NCI-H2196 treated with DMSO at 0.1 percent for 48 hours (cell line): ENCODE measurements around the gene CHSY1.
"Not testable (repeated sequence)": the region's sequence is repeated elsewhere in the genome, so short reads cannot be mapped to it uniquely, and the experiment has no call there.

Source experiments
- DNase-seq: peaks from one replicate; lab custom pipeline; 2025; ENCODE audit not compliant: unreplicated experiment; lab: John Stamatoyannopoulos, UW

Gene CHSY1

DNA sequence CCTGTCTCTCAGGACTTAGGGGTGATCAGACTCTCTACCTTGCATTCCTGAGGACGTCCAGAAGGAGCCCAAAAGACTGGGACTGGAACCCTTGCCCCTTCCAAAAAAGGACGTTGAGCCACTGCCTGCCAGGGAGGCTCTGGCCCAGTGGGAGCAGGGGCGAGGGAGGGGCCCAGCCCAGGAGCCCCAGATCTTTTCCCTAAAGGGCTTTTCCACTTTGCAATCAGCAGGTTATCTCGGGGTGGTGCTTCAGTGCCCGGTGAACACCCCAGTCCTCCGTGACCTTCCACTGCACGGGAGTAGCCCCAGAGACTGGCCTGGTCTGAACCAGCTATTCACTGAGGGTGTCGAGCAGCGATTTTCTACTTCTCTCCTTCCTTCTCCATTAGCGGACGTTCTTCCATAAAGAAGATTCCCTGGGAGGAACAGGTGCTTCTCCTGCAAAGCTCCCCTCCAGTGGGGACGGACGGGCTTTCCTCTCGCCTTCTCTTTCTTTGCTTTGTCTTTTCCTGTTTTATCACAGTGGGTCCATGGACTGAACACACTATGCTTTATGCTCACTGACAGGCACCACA is 113.7 kb downstream of the CHSY1 start:
- DNase-seq = no peak

DNA sequence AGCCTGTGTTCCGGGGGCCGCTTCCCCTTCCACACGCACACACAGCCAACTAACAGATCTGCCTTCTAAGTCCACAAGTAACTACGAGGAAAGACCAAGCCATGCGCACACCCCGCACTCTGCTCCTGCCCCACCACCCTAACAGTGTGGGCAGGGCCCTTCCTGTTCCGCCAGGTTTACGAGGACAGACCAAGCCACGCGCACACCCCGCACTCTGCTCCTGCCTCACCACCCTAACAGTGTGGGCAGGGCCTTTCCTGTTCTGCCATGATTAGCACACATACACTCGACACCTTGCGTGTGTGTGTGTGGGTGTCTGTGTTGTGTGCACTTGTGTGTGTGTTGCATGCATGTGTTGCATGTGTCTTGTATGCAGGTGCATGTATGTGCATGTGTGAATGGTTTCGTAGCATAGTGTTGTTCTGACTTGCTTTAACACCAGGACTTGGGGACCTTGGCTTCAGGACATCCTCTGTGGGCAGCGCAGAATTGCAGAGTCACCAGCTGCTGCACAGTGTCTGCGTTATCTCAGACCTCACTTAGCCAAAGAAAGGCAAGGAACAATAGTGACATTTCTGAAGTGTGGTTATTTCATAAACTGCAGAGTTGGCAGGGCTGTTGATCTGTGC is 114.4 kb downstream of the CHSY1 start:
- DNase-seq = no peak

DNA sequence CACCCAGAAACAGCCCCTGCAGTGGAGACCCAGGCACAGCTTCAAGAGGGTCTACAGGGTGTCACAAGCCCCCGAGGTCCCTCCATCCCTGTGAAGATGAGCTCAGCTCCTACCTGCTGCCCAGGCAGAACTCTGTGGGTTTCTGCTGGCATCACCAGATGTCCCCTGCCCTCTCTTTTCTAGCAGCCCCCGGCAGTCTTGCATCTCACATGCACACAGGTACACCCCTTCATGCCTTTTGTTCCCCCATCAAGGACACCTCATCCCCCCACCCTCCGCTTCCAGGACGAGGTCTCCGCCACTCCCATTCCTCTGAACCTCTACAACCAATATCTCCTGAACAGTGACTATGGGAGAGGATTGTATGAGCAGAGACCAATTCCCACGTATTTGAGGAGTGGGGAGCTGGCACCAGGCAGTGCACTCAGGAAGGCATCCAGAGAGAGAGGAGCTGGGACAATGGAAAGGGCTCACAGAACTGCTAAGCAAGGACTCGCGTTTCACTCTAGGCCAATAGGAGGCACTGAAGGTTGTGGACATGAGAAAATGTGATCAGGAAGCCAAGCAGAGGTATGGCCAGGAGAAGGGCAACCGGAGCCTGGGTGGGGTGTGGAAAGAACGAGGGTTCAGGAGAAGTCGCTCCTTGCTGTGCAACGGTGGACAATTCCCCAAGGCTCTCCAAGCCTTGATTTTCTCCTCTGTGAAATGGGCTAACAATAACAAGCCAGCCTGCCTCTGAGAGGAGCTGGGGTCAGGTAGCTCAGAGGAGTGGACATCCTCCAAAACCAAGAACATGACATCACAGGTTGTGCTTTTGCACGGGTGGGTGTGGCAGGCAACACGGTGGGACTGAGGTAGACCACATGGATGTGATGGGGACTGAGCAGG is 115.2 kb downstream of the CHSY1 start:
- DNase-seq = no peak

DNA sequence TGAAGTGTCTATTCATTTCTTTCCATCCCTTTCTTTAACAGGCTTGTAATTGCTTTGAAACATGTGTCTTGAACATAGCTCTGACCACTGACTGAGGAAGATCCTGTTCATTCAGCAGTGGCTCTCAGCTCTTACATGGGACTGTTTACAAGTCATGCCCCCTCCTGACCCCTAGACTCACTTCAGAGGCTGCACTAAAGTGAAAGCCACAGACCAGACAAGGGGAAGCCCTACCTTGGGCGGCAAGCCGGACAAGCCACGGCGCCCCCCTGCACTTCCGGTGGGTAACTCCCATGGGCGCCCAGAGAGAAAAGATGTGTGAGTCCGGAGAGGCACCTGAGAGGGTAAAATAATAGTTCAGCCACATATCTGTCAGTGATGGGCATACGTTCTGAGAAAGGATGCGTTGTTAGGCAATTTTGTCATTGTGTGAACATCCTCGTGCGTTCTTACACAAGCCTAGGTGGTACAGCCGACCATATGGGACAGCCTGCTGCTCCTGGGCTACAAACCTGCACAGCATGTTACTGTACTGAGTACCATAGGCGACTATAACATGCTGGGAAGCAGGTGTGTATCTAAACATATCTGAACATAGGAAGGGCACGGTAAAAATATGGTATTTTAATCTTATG is 116.2 kb downstream of the CHSY1 start:
- DNase-seq = no peak

DNA sequence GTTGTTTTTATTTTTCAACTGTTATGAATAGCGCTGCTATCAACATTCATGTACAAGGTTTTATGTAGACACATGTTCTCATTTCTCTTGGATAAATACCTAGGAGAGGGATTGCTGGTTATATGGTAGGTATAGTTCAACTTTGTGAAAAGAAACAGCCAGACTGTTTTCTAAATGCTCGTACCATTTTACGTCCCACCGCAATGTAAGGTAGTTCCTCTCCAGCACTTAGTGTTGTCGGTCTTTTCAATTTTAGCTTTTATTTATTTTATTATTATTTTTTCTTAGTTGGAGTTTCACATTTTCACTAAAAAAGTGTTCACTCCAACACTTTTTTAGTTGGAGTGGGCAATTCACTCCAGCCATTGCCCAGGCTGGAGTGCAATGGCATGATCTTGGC is 117.1 kb downstream of the CHSY1 start:
- no peak for DNase-seq

DNA sequence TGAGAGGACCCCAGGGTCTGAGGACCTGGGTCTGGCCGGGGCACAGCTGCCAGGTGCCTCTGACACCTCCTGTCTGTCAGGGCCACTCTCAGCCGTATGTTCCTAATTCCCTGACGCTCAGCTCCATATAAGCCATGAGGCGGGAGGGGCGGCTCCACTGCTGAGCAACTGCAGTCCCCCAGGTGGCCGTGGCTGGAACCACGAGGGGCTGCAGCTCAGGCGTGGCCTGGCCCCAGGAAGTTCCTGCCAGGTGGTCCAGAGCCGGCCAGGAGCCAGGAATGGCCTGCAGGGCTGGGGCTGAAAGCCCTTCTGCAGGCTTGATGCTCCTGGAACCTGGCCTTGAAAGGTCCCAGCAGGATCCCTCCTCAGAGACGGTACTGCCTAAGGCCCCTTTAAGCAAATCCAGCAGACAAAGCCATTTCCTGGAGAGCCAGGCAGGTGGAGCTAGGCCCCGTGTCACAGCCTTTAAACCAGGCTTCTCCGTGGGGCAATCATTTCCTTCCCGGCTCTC is 118.0 kb downstream of the CHSY1 start:
- DNase-seq = peak; percentile 42

DNA sequence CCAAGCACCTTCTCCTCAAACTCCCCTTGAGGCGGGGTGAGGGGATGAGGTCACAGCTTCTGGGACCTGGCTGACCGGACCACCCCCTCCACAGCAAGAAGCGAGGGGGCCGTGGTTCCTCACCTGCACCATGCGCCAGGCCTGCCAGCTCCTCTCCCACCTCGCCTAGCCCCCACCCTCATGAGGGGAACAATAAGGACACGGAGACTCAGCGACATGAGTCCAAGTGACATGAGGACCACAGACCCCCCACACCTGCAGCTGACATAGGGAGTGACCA is 118.7 kb downstream of the CHSY1 start:
- DNase-seq = no peak

DNA sequence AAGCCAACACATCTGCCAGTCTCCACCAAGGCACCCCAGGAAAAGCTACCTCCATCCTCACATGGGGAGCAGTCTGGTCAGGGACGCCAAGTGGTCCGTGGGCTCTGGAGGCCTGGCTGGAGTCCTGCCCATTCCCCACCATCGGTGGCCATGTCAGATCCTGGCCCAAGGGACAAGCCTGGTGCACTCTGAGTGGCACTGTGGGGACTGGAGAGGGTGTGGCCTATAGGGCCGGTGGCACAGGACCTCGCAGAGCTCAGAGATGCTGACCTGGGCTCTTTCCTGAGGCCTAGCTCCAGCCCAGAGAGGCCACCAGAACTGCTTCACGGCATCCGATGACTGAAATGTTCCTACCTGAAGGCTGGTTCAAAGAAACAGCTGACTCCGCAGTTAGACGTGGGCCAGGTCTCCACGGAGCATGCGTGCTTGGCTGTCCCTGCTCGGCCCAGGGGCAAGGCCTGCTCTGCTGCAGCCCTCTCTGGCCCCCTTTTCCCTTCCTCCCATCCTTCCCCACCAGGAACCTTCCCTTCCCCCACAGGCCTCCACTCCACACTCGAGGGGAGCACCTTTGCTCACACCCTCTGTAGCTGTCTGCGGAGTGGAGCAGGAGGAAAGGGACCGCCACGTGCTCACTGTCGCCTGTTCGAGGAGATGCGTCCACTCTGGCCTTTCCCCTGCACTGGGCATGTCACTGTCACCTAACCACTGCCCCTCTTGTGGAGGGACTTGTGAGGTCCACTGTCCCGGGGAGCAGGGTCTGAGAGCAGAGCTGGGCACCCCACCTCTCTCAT is 119.3 kb downstream of the CHSY1 start:
- DNase-seq = no peak

DNA sequence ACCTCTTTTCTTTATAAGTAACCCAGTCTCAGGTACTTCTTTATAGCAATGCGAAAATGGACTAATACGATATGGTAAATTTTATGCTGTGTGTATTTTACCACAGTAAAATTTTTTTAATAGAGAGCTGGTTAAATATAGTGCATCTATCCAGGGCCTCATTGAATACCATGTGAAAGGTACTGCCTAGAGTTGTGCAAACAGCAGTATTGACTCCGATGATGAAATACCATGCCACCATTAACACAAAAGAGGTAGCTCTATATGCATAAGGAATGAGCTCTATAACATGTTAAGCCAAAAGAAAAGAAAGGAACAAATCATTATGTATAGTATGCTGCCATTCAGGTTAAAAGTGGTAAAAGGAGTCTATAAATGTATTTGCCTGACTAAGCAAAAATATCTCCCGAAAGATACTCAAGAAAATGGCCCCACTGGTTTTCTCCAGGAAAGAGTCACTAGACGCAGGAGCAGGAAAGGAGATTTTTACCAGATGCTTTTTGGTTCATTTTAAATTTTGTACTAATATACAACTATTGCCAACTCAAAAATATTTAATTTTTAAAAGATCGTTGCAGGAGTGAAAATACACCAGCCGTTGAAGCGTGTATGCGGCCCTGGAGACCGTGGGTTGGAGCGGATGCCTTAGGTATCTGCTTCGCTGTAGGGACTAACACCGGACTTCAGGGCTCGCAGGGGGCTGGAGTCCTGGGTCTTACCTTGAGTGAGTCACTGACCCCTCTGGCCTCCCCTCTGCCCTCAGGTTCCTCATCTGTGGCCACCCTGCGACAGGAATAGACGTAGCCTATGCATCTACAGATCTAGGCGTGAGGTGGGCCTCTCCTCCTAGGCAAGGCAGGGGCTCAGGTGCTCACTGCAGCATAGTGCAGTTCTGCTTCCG is 120.1 kb downstream of the CHSY1 start:
- DNase-seq = no peak

DNA sequence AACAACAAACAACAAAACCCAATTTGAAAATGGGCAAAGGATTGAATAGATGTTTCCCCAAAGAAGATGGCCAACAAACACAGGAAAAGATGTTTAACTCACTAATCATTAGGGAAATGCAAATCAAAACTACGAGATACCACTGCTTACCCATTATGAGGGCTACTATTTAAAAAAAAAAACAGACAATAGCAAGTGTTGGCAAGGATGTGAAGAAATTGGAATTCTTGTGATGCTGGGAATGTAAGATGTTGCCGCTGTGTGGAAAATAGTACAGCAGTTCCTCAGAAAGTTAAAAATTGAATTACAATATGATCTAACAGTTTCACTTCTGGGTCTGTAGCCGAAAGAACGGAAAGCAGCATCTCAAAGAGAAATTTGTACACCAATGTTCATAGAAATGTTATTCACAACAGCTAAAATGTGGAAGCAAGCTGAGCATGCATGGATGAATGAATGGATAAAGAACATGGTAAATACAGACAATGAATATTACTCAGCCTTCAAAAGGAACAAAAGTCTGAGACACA is 121.9 kb downstream of the CHSY1 start:
- DNase-seq = no peak

DNA sequence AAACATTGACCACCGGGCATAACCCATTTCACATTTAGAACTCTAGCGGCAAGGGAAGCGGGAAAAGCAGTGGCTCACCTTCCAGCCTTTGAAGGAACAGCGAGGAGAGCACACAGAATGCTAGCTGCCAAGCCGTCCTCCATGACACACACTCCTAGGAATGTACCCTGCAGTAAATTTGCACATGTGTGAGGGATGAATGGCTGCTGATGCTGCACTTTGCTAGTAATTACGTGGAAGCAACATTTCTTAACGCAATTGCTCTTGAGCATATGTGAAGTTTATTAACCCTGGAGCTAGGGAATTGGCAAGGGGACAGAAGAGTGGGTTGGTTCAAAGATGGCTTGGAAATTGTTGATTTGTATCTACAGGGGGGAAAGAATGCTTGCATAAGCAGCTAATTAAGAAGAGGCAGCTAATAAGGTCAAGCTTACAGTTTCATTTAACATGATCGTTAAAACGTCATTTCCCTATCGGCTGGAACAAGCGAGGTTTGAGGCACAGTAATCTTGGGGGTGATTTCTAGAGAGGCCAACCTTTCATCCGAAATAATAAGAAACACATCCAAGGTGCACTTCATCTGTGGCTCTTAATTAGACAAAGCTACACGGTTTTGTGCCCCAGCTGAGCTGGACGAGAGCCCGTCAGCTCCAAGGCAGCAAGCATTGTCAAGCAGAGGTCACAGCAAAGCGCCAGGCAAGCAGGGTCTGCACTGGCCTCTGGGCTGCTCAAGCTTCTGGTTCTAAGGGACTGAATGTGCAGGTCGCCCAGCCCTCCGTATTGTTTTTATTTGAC is 123.4 kb downstream of the CHSY1 start:
- no peak for DNase-seq

DNA sequence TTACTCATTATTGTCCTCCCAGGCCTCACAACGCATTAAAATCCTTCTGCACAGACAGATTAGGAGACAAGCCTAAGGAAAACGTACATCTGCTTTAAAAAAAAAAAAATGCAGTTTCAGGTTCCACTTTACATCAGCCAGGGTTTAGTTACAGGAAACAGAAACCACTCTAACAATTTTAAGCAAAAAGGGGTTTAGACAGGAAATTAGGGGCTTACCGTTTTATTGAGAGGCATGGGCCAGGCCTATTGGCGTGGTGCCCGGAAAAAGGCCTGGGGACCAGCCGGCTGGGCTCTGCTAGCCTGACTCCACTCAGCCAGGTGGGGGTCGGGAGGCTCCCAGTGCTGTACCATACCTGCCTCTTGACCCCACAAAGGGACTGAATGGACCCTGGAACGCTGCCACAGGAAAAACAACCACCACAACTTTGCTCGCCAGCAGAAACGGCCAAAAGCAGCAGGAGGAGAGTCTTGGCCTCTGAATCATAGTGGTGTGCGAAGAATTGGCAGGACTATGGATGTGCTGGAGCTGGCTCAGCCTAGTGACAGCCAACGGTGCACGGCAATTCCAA is 124.3 kb downstream of the CHSY1 start:
- peak; percentile 83 for DNase-seq

DNA sequence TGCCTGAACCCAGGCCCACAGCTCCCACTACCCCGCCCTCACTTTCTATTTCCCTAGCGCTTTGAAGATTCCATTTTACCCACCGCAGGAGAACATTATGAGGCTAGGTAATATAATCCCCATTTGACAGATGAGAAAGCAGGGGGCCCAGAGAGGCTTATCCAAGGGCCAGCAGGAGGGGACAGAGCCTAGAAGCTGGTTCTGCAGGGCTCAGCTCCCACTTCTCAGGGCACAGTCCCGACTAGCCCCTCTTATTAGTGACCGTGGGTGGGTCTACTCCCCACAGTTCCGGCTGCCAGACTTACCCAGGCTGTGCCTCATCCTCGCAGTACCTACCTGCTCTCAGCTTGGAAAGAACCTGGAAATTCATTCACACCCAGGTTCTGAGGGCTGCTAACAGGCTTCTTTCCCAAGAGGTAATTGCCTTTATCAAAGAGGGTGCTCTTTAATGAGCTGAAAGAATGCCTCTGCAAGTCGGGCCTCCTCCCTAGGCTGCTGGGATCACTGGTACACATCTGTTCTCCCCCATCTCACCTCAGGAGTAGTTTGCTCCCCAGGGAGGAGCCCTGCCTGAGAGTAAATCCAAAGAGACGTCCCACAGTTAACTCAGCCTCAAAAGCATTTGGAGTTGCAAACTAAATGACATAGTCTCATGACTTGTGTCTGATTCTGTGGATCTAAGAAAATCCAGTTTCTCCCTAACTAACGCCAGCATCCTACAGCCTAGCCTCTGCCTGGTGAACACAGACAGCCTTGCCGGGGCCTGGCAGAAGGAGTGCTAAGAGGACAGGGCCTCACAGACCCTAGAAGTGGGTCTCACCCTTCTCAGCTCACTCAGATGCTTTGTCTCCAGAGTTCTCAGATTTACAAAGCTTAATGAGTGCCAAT is 125.0 kb downstream of the CHSY1 start:
- DNase-seq = peak; percentile 65

DNA sequence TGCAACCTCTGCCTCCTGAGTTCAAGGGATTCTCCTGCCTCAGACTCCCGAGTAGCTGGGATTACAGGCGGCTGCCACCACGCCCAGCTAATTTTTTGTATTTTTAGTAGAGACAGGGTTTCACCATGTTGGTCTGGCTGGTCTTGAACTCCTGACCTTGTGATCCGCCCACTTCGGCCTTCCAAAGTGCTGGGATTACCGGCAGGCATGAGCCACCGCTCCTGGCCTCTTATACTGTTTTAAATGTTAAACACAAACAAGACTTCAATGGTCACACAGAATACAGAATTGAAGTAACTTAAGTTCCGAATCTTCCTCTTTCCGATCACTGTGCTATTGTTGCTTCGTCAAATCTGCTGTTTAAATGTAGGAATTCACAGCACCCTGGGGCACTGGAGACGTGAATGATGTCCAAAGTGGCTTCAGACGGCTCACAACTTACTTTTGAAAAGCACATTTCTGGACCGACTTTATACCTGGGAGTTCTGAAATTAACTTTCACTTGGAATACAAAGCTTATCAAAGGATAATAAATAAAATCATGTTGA is 125.9 kb downstream of the CHSY1 start:
- DNase-seq = not testable (repeated sequence)
